PC-3 (cell line): ENCODE results near the gene TM4SF5.

ENCODE experiments used
- EZH2 ChIP-seq: fragments of 300-600 bp; sonication (generic); IDR thresholded peaks from one replicate; pipeline ENCODE4 v1.6.1; 2017; ENCODE audit warnings: antibody characterized with exemption, mild to moderate bottlenecking, low read length; ENCODE audit not compliant: unreplicated experiment
- EZH2phosphoT487 ChIP-seq: fragments of 300-600 bp; sonication (generic); IDR thresholded peaks from 2 replicates; pipeline ENCODE4 v1.6.1; 2018; ENCODE audit warnings: mild to moderate bottlenecking, antibody characterized with exemption, low read length, borderline replicate concordance
- TF ChIP-seq, protein P1 (sequence below): fragments of 300-600 bp; sonication (generic); conservative IDR thresholded peaks from 2 replicates; pipeline ENCODE4 v1.5.1; 2017; ENCODE audit warnings: antibody characterized with exemption, low read depth, mild to moderate bottlenecking, low read length

DNA sequence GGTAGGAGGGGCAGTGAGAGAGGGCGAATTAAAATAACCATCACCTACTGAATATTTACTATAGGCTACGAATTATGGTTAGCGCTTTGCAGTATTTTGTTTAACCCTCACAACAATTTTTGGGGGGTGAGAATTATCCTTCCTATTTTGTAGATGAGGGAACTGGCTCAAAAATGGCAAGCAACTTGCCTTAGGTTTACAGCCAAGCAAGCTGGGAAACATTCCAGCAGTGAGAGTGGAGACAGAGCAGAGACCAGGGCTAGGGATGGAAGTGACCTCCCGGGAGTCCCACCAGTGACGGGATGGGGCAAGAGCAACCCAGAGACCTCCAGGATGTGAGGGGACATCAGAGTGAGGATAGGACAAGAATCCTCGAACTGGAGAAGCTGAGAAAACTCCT lies 14.8 kb downstream of the TM4SF5 start:
- TF ChIP-seq, protein P1, sequence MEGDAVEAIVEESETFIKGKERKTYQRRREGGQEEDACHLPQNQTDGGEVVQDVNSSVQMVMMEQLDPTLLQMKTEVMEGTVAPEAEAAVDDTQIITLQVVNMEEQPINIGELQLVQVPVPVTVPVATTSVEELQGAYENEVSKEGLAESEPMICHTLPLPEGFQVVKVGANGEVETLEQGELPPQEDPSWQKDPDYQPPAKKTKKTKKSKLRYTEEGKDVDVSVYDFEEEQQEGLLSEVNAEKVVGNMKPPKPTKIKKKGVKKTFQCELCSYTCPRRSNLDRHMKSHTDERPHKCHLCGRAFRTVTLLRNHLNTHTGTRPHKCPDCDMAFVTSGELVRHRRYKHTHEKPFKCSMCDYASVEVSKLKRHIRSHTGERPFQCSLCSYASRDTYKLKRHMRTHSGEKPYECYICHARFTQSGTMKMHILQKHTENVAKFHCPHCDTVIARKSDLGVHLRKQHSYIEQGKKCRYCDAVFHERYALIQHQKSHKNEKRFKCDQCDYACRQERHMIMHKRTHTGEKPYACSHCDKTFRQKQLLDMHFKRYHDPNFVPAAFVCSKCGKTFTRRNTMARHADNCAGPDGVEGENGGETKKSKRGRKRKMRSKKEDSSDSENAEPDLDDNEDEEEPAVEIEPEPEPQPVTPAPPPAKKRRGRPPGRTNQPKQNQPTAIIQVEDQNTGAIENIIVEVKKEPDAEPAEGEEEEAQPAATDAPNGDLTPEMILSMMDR = no peak
- TF ChIP-seq EZH2 = no peak
- TF ChIP-seq EZH2phosphoT487 = no peak
